Stomach (tissue), 4 donors: ENCODE measurements around the gene NKAIN2.

ENCODE experiments used
- CTCF ChIP-seq, 7 experiments: fragments of 450-650 bp in 4 of 7; fragments of 200-600 bp in 3 of 7; sonication (generic) in 3 of 7; IDR thresholded peaks; one replicate each; pipeline ENCODE4 v1.5.1; 2016 to 2019; ENCODE audit warnings: antibody characterized with exemption in 7 of 7, control low read depth in 2 of 7, mild to moderate bottlenecking in 1 of 7
- EP300 ChIP-seq: sonication (generic); formaldehyde crosslinking; IDR thresholded peaks from one replicate; pipeline ENCODE4 v1.6.1; 2017; ENCODE audit warnings: antibody characterized with exemption
- POLR2A ChIP-seq, 4 donors: fragments of 450-650 bp; IDR thresholded peaks; one replicate each; pipeline ENCODE4 v1.6.1; 2016; ENCODE audit warnings: antibody characterized with exemption in 4 of 4, control low read depth in 2 of 4, mild to moderate bottlenecking in 1 of 4, moderate library complexity in 1 of 4
- POLR2AphosphoS5 ChIP-seq, 3 donors: sonication (generic); formaldehyde crosslinking; IDR thresholded peaks; one replicate each; pipeline ENCODE4 v1.6.1; 2016; ENCODE audit warnings: antibody characterized with exemption in 3 of 3

GRCh38 chr6:124053315-124053714 lies 249.7 kb downstream of the NKAIN2 start:
- TF ChIP-seq CTCF (IDR thresholded peaks at IDR 0.05) (no peak), EP300 (no peak), POLR2A (IDR thresholded peaks at IDR 0.05) (no peak), POLR2AphosphoS5 (IDR thresholded peaks at IDR 0.05) (no peak)
